Activated naive CD8-positive, alpha-beta T cell treated with anti-CD3 and anti-CD28 coated beads, Interleukin-2, amount 50 U/mL, for 24 hours (primary cell): ENCODE results near the gene MMP24OS.

Experiments used
- ATAC-seq: fragments of 150-1000 bp; cut with Tn5 transposase; one replicate; pipeline ENCODE4 v1.10.0; 2021
- DNase-seq: peaks from one replicate; pipeline ENCODE4 v3.0.0; 2021
- H3K27ac Mint-ChIP-seq: one replicate; pipeline ENCODE4 v1.8.0; 2021; ENCODE audit warnings: mild to moderate bottlenecking, mixed read lengths
- H3K27me3 Mint-ChIP-seq: one replicate; pipeline ENCODE4 v1.8.0; 2021; ENCODE audit warnings: mixed read lengths
- H3K36me3 Mint-ChIP-seq: one replicate; pipeline ENCODE4 v1.8.0; 2021; ENCODE audit warnings: low read depth, mixed read lengths
- H3K4me1 Mint-ChIP-seq: one replicate; pipeline ENCODE4 v1.8.0; 2021; ENCODE audit warnings: mixed read lengths
- H3K4me3 Mint-ChIP-seq: one replicate; pipeline ENCODE4 v1.8.0; 2021; ENCODE audit warnings: mild to moderate bottlenecking, moderate library complexity, mixed read lengths
- H3K9me3 Mint-ChIP-seq: one replicate; pipeline ENCODE4 v1.8.0; 2021; ENCODE audit warnings: mixed read lengths

The MMP24OS gene

DNA sequence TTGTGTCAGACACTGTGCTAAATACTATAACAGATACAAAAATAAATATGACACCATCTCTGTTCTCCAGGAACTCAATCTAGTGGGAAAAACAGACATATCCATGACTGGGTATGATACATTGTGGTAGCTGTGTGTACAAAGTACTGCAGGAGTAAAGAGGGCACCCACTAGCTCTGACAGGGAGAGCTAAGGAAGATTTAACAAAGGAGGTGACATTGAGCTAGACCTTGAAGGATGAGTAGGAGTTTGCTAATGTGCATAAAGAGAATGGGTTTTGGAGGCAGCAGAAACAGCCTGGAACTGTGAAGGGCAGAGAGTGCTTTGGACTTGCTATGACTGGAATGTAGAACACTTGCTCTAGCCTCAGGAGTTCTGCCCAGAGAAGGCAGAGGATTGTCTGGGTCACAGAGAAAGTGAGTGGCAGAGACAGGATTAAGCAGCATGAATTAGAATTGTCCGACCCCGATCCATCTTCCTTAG is 37.1 kb downstream of the MMP24OS start:
- DNase-seq (no peak), ATAC-seq (no peak)
- H3K36me3 Mint-ChIP-seq, result peaks cover 3% of the 10 kb centered on the region
- peaks cover 3% of the 10 kb centered on the region for H3K4me1 Mint-ChIP-seq
- H3K27ac Mint-ChIP-seq, result no peak overlapping the region
- H3K4me3 Mint-ChIP-seq, result no peak overlapping the region
- no peaks in the 10 kb centered on the region for H3K27me3 Mint-ChIP-seq
- no peaks in the 10 kb centered on the region for H3K9me3 Mint-ChIP-seq

DNA sequence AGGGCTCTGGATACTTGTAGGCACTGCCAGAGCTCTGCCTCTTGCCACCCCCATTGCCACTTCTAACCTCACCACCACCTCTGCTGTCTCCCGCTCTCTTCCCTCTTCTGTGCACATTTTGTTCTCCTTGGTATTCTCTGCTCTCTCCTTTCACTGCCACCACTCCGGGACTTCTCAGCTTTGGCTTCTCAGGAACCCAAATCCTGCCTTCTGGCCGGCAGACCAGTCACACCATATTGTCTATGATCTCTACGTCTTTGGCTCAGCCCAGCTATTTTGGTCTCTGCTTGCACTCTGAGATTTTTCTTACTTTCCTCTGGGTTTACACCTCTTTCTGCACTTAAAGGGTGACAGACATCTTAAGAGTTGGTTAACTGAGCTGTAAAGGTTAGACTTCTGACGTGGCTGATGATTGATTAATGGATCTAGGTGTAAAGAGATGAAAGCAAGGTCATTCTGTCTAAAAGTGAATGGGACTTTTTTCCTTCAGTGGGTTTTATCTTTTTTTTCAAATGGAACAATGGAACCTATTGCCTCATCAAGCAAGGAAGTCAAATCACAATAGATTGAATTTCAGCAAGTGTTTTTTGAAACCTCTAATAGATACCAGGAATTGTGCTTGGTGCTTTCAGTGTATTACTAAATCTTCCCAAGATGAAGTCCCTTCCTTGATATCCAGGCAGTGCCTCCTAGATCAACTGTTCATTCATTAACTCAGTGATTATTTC is 37.7 kb downstream of the MMP24OS start:
- Mint-ChIP-seq H3K9me3 (no peaks in the 10 kb centered on the region), H3K27ac (no peak overlapping the region), H3K4me3 (no peak overlapping the region), H3K4me1 (peaks cover 3% of the 10 kb centered on the region), H3K27me3 (no peaks in the 10 kb centered on the region), H3K36me3 (peaks cover 3% of the 10 kb centered on the region)
- ATAC-seq (peak; percentile 57), DNase-seq (no peak)

DNA sequence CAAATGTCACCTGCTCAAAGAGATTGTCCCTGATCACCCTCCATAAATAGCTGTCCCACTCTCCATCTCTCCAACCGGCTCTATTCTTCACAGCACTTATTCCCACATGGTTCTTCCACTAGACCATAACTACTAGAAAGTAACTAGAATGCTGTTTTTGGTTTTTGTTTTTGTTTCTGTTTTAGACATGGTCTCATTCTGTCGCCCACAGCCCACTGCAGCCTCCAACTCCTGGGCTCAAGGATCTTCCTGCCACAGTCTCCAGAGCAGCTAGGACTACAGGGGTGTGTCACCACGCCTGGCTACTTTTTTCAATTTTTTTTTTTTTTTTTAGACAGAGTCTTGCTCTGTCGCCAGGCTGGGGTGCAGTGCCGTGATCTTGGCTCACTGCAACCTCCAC is 39.2 kb downstream of the MMP24OS start:
- Mint-ChIP-seq H3K4me1 (peaks cover 3% of the 10 kb centered on the region), H3K4me3 (no peak overlapping the region), H3K27ac (no peak overlapping the region), H3K9me3 (no peaks in the 10 kb centered on the region), H3K27me3 (no peaks in the 10 kb centered on the region), H3K36me3 (peaks cover 3% of the 10 kb centered on the region)
- ATAC-seq (no peak), DNase-seq (no peak)

DNA sequence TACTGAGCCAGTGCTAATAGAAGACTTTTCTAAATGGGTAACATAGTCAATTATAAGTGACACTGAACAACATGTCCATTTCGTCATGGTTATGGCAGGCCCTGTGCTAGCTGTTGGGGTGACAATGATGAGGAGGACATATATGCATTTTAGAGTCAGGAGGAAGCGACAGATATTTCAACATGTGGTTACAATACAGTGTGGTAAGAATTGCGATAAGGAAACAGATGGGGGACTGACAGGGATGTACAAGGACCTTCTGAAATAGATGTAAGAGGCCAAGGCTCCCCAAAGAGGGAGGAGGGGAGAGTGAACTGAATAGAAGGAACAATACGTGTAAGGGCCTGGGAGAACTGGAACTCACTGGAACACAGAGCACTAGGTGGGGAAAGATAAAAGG is 39.8 kb downstream of the MMP24OS start:
- Mint-ChIP-seq H3K9me3 (no peaks in the 10 kb centered on the region), H3K4me1 (peaks cover 3% of the 10 kb centered on the region), H3K36me3 (peaks cover 3% of the 10 kb centered on the region), H3K4me3 (no peak overlapping the region), H3K27ac (no peak overlapping the region), H3K27me3 (no peaks in the 10 kb centered on the region)
- DNase-seq (no peak), ATAC-seq (no peak)

DNA sequence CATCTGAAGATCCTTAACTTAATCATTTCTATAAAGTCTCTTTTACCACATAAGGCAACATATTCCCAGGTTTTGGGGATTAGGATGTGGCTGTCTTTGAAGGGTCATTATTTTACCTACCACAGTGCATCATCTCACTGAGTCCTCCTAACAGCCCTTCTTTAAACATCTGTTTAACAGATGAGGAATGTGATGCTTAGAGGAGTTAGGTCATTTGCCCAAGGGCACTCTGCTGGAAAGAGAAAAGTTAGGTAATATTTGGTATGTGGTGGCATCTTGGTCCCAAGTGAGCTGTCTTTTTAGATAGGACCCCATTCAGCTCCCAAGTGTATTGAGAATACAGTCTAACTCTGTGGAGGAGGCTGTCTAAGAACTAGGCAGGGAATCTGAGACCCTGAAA is 40.4 kb downstream of the MMP24OS start:
- no peak overlapping the region for H3K27ac Mint-ChIP-seq
- H3K9me3 Mint-ChIP-seq, result no peaks in the 10 kb centered on the region
- H3K4me3 Mint-ChIP-seq, result no peak overlapping the region
- peaks cover 4% of the 10 kb centered on the region for H3K36me3 Mint-ChIP-seq
- peaks cover 3% of the 10 kb centered on the region for H3K4me1 Mint-ChIP-seq
- DNase-seq (no peak), ATAC-seq (no peak)
- no peaks in the 10 kb centered on the region for H3K27me3 Mint-ChIP-seq

DNA sequence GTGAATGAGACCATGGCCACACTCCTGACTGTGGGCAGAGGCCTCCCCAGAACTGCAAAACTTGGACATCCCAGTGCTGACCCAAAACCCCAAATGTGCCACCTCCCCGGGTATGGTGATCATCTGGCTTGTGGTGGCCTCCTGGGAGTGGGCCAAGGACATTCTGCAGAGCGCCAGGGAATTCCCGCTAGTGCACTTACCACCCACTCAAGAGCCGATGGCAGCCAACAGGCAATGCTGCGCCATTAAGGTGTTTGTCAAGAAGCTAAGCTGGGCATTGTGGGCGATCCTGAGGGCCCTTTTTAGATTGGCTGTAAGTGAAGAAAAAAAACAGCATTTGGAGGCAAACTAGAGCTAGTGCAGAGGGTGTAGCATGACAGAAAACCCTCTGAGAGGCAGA is 42.0 kb downstream of the MMP24OS start:
- DNase-seq, result no peak
- Mint-ChIP-seq H3K27me3 (no peaks in the 10 kb centered on the region), H3K36me3 (peaks cover 9% of the 10 kb centered on the region), H3K4me3 (no peak overlapping the region), H3K4me1 (peaks cover 3% of the 10 kb centered on the region), H3K27ac (no peak overlapping the region), H3K9me3 (no peaks in the 10 kb centered on the region)
- no peak for ATAC-seq

DNA sequence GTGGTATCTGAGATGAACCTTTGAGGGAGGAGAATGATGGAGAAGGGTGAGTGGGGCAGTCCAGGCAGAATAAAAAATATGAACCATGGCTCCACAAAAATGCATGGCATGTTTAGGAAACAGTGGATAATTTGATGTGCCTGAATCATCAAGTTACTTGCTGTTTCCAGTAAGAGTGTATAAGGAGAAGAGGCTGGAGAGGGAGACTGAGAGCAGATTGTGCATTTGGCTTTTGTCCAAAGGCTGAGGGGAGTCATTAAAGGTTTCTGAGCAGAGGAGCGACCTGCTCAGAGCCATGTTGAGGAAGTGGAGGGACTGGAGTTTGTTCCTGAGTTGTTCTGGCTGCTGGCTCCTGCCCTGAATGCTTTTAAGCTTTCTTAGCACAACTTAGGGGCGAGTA is 45.3 kb downstream of the MMP24OS start:
- H3K4me1 Mint-ChIP-seq, result no peaks in the 10 kb centered on the region
- ATAC-seq, result no peak

DNA sequence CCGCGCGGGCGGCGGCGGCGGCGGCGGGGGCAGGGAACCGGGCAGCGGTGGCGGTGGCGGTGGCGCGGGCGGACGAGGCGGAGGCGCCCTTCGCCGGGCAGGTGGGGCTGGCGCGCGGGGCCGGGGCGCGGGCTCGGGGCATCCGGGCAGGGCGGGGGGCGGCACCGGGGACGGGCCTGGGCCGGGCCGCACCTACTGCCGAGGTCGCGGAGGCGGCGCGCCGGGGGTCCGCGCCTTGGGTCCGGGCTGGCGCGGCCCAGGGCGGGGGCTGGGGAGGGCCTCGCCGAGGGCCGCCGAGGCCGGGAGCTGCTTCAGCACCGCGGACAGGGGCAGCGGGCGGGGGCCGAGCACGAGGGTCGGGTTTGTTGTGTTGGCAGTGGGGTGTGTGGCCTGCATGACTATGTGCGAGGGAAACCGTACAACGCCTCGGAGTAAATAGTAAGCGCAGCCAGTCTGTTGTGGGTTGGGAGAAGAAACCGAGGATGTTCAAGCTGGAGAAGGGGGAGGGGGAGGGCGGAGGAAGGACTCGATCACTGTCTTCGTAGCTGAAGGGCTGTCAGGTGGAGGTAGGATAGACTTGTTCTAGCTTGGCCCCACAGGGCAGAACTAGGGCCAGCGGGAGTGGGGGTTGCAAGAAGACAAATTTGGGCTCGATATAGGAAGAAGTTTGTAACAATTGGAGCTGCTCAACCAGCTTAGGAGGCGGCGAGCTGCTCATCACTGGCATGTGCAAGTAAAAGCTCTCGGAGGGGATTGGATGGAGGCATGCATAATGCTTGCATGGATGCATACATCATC is 50.8 kb downstream of the MMP24OS start:
- Mint-ChIP-seq H3K27me3 (peaks cover 24% of the 10 kb centered on the region), H3K27ac (no peak overlapping the region)

More for the DNA sequence above, 45.3 kb downstream of the MMP24OS start:
- peaks cover 6% of the 10 kb centered on the region for H3K27me3 Mint-ChIP-seq
- H3K27ac Mint-ChIP-seq, result no peak overlapping the region
- DNase-seq, result no peak
- peaks cover 9% of the 10 kb centered on the region for H3K36me3 Mint-ChIP-seq
- no peak overlapping the region for H3K4me3 Mint-ChIP-seq
- no peaks in the 10 kb centered on the region for H3K9me3 Mint-ChIP-seq

More for the DNA sequence above, 50.8 kb downstream of the MMP24OS start:
- Mint-ChIP-seq H3K4me1 (peaks cover 6% of the 10 kb centered on the region), H3K9me3 (no peaks in the 10 kb centered on the region), H3K4me3 (peak overlapping the region; percentile 65), H3K36me3 (peaks cover 5% of the 10 kb centered on the region)
- peak; percentile 65 for ATAC-seq
- peak; percentile 50 for DNase-seq
